GM21723 (cell line): ENCODE data around the gene NXT1.
"Not testable (repeated sequence)": the region's sequence is repeated elsewhere in the genome, so short reads cannot be mapped to it uniquely, and the experiment has no call there.

Experiments used
- ATAC-seq: cut with Tn5 transposase; IDR thresholded peaks from one replicate; pipeline ENCODE4 v1.9.1; 2021; ENCODE audit warnings: mild to moderate bottlenecking, moderate library complexity; ENCODE audit not compliant: unreplicated experiment

Gene NXT1

DNA sequence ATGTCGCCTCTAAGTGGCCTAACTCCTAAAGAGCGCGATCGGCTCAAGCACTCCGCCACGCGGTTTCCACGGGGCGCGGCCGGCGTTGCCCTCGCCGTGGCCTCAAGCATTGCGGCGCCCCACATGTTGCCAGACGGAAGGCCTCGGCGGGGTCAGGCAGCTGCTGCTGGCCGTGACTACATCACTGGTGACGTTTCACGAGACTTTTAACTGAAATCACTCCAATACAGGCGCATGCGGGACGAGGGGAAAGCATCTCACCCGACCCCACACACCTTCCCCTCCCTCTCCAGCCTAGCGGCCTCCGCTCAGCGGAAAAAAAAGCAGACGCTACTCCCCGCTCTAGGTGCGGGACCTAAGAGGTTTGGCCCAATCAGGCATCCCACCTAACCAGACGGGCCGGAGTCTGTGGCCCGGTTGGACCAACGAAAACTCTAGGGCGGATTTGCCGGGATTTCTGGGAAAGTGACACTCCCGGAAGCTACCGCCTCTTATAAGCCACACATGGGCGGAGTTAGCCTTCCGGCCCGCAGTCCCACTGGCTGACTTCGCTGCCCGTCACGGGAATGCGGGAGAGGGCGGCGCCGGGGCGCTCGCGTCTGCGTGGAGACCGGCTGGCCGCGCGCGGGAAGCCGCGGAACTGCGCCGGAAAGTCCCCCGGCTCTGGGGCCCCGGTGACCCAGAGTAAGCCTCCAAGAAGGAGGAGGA is at the start of gene NXT1:
NXT1 (plus strand) TSS at position 596 of the 708 bp plus-strand sequence. CDS start 3,251 bp downstream, outside the sequence.
- peak; percentile 85 for ATAC-seq

DNA sequence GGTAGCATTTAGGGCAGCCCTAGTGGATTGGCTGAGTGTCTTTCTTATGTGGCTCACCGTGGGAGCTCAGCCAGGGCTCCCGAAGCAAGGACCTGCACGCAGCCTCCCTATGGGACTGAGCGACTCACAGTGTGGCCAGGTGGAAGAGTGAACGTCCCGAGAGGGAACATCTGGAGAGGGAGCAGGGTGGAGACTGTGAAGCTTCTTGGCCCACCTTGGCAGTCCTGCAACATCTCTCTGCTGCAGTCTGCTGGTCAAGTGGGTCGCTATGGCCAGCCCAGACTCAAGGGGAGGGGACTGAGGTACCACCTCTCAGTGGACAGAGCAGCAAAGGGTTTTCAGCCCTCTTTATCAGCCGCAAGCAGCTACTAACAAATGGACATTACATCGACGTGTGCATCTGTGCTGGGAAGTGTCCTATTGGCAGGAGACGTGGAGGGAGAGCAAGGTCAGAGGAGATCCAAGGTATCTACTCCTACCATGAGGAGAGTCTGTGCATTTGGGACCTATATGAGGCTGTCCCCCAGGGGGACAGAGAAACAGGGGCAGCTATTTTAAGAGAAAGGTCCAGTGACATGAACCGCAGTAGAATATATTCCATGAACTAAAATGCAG is 49.0 kb upstream of the NXT1 start:
- ATAC-seq, result no peak

DNA sequence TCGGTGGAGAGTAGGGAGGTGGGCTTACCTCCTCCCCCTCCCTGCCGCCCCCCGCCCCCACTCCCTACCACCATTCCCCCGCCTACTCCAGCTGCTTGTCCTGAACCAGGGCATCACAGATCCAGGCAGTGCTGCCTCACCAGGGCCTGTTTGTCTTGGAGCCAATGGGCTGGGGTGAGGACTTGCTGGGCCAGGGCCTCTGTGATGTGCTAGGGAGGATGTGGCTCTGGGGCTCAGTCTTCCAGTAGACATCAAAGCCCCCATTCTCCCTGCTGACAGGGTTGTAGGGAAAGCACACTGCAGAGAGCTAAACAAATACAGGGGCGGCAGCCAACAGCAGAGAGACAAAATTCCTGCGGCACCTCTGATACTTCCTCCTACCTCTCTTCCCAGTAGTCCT is 48.2 kb upstream of the NXT1 start:
- no peak for ATAC-seq

DNA sequence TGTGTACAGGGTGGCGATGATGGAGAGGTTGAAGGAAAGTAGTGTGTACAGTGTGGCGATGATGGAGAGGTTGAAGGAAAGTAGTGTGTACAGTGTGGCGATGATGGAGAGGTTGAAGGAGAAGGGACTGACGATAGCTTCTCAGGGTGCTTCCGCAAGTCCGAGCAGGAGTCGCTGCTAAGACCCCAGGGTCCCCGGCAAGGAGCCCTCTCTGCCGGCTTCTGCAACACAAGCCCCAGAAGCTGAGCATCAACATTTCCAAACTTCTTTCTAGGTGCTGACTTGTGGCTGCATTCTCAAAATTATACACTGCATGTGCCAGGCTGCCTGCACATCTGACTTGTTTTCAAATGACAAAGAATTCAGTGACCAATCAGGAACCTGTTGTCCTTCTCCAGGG is 47.8 kb upstream of the NXT1 start:
- no peak for ATAC-seq

DNA sequence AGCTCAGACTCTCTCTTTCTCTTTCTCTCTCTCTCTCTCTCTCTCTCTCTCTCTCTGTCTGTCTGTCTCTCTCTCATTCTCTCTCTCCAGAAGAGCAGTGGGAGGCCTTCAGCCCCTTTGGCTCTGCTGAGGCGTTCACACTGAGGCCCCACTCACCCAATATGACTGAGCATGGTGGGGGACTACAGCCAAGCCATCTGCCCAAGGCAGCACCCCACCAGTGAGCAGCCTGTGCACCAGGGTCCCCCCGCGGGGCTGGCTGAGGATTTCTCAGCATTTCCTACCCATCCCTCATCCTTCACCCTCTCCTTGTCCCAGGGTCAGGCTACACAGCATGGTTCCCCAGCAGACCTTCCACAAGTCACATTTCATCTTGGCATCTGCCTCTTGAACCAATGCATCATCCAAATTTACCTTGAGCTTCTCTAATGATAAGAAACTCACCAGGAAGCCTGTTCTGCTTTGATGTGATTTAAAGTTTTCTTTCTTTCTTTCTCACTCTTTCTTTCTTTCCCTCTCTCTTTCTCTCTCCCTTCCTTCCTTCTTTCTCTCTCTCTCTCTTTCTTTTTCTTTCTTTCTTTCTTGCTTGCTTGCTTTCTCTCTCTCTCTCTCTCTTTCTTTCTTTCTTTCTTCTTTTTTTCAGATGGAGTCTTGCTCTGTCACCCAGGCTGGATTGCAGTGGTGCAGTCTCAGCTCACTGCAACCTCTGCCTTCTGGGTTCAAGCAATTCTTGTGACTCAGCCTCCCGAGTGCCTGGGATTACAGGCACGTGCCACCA is 47.1 kb upstream of the NXT1 start:
- ATAC-seq, result no peak

DNA sequence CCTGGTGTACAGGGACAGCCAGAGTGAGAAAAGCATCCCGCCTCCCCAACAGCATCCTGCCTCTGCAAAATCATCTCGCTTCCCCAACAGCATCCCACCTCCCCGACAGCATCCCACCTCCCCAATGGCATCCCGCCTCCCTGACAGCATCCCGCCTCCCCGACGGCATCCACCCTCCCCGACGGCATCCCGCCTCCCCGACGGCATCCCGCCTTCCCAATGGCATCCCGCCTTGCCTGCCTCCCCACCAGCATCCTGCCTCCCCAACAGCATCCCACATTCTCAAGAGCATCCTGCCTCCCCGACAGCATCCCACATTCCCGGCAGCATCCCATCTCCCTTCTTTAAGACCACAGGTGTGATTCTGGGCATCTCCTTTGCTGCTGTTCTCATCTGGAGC is 46.0 kb upstream of the NXT1 start:
- ATAC-seq, result no peak

DNA sequence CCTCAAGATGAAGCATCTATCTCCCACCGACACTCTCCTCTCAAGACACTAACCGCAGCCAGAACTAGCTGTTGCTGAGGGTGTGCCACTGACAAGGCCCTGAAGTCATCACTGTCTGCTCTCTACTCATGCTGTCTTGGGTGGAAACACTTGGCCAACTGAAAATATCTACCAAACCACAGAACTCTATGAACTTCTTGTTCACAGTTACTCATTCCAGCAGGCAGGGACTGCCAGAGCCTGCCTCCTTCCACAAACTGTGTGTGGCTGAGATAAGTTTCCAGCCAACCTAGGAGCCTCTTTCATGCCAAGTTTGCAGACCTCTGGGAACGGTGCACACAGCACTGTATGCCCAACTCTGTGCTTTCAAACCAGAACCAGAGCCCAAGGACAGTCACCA is 45.5 kb upstream of the NXT1 start:
- no peak for ATAC-seq

DNA sequence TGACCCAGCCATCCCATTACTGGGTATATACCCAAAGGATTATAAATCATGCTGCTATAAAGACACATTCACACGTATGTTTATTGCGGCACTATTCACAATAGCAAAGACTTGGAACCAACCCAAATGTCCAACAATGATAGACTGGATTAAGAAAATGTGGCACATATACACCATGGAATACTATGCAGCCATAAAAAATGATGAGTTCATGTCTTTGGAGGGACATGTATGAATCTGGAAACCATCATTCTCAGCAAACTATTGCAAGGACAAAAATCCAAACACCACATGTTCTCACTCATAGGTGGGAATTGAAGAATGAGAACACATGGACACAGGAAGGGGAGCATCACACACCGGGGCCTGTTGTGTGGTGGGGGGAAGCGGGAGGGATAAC is 43.2 kb upstream of the NXT1 start:
- not testable (repeated sequence) for ATAC-seq

DNA sequence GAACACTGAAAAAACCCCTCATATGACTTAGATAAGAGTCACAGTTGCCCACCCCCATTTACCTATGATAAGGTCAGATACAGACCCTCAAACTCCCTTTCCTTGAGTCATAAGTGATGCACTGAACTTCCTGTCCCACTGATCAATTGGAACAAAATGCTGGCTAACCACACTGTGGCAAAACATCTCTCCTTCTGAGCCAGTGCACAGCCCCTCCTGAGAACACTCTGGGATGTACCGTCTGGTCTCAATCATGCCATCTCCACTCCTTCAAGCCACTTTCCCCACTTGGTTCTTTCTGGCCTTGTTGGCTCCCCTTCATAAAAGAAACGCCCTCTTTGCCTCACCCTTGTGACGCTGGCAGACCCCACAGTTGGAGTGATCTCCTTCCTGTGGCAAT is 42.6 kb upstream of the NXT1 start:
- no peak for ATAC-seq

DNA sequence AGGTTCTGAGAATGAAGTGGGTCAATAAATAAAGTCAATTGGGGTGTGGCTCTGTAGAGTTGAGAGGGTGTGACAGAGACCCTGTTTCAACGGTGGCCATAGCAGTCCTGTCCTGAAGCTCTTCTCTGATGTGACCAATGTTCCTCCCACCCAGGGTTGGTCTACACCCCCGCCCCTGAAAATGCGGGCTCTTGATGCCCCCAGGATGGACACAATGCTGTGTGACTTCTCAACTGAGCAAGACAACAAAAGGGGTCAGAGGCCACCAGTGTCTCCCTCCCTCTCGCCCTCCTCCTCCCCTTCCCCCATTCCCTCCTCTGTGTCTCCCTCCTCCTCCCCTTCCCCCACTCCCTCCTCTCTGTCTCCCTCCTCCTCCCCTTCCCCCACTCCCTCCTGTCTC is 41.7 kb upstream of the NXT1 start:
- no peak for ATAC-seq

DNA sequence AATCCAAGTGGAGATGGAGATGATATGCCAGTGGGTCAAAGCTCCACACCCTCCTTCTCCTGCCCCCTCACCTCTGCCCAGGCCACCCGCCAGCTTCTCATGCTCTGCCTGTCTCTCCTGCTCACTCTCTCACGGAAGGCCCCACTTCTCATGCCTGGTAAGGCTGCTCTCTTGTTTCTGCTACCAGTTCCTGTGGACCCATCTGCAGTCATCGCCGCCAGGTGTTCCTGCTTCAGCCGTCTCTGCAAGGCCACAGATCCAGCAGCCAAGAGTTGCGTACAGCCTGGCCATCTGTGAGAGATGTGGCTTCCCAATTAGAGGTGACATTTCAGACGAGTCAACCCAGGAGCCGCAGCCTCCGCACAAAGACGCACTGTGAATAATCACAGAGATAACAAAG is 40.8 kb upstream of the NXT1 start:
- ATAC-seq, result no peak

DNA sequence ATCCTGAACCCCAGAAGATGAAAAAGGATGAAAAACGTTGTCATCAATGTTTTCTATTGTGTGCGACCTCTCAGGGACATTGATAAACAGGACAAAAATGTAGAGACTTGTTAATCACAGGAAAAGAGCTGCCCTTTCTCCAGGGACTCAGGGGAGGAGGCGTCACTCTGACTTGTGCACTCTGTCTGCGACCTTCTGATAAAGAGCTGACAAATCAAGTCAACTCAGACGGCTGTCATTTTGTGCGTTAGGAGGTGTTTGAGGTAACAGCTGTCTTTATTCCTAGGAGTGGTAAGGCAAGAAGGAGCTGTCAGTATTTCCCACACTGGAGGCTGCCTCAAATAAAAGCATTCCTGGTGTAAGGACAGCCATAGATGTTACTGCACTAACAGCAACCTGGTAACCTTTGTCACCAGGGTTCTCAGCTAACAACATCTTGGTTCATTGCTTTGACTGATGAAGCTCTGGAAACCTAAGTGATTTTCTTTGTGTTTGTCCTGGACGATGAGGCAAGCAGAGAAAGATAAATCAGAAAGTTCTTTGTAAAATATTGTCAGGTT is 38.6 kb upstream of the NXT1 start:
- ATAC-seq, result no peak

DNA sequence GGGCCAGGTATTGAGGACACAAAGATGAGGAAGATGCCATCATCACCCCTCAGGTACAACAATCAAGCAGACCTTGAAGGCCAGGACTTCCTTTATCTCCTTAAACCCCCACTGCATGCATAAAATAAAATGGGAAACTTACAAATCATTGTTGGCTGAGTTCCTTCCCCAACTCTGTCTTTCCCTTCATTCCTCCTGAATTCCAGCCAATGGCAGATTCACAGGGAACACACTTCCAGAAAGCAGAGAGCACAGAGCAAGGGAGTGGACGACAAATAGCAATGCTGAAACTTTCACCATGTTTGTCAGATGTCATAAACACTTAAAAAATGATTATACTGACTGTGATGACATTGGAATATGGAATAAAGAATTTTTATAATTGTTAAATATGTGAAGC is 37.3 kb upstream of the NXT1 start:
- no peak for ATAC-seq

DNA sequence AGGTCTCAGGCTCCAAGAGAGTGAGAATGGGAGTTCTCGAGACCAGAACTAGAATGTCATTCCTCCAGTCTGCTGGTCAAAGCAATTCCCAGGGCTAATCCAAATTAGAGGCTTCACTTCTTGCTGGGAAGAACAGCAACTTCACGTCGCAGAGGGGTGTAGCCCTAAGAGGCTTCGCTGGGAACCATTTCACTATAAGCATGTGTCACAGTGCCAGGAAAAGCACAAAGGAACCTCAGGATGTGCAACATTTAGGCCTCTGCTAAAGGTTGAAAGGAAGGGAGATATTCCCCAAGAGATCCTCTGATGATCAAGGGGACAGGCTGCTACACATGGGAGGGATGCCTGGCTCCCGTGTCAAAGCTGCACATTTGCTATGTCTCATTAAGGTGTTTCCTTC is 35.9 kb upstream of the NXT1 start:
- ATAC-seq, result no peak

DNA sequence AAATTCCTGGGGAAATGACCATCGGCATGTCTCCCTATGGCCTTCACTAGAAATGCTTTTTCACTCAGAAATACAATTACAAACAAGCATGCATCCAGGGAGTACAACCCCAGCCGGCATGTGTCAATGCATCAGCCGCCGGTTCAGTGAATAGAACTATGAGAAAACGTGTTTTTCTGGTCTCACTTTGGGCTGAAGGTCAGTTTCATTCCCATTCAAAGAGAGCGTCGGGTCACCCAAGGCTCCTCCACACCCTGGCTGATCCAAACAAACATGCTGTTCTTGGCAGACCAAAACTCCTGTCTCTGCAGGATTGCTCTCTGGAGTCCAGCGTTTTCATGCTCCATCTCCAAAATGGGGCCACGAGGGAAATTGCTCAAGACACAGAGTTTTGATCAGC is 35.5 kb upstream of the NXT1 start:
- ATAC-seq, result no peak

DNA sequence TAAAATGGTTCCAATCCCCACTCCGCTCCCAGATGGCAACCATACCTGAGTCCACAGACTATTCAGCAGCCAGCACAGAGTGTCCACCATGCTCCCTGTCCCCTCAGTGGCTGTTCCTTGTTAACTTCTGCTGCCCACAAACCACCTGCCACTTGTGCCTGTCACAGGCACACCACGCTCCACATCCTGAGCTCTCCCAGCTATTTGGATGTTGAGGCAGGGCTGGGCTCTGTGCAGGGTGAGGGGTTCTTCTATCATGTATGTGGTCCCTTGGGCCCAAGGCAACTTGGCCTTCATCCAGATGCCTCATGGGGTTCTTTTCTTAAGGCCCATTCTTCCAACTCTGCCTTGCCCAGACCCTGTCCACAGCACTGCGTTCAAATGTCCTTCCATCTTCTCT is 34.0 kb upstream of the NXT1 start:
- no peak for ATAC-seq

DNA sequence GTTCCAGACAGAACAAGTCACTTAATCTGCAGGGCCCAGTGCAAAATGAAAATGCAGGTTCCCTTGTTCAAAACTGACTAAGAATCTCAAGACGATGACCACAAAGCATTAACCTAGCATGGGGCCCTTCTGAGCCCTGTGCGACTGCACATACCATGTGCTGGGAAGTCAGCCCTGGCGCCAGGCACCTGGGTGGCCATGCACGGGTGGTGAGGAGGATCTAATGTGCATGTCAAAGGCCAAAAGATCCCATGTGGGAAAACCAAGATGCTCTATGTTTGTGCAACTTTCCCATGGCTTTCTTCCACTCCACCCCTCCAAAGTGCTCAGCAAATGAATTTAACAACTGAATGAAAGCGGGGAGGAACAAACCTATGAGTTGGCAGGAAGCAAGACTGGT is 33.5 kb upstream of the NXT1 start:
- ATAC-seq, result no peak

DNA sequence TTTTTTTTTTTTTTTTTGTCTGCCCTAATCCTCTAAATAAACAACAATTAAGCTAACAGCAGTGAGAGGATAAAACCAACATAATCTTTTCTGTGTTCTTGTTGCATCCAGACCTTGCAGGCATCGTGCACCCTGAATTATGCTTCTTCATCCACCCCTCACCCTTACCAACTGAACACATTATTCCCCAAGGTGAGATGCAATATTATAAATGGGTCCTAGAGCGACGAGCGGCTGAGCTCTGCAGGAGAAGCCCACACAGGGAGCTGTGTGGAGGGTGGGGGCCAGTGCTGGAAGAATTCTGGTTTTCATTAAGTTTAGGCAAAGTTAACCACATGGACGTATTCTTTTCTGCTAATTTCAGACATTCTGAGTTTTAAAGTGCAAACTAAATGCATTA is 32.2 kb upstream of the NXT1 start:
- no peak for ATAC-seq

DNA sequence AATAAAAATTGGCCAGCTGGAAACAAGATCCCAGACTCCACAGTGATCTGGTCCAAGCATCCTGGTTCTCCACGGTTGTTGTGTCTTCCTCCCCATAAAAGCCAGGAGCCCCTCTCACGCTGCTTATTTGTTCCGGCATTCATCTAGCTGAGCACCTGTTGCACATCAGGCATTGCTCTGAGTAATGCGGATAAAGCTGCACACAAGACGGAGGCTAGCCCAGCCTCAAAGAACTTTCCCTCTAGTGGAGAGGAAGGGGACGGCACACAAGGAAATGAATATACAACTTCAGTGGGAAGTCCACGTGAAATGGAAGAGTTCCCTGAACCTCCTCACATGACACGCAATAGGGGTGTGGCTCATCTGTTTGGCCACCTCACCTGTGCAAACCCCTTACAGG is 30.3 kb upstream of the NXT1 start:
- ATAC-seq, result no peak

DNA sequence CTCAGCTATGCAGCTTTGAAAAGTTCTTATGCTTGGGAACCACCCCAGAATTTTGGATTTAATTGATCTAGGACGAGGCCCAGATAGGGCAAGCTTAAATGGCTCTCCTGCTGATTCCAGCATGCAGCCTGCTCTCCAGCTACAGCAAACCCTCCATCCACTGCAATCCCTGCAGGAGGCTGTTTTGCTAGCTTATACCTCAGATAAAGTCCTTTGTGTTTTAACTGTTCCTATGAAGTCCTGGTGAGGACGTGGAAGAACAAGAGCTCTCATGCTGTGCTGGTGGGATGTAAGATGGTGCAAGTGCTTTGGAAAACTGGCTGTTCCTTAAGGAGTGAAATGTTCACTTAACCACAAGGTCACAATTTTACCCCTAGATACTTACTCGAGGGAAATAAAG is 25.5 kb upstream of the NXT1 start:
- ATAC-seq, result no peak

DNA sequence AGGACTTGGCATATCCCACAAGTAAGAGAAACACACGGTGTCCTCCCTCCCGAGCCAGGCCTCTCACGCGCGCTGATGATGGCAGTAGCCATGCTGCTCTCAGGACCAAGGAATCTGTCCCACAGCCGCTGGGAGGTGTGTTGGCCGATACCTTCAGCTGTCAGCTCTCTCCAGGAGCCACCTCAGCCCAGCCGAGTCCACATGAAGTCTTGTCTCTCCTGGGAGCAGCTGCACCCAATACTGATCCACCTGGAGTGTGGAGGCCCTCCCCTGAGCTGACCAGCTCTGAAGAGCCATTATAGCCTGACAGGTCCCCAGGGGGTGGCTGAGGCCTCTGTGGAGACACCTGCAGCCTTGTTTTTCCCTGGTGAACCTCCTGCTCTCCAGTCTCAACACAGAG is 23.8 kb upstream of the NXT1 start:
- no peak for ATAC-seq
